HG02981 (cell line): Measurements from ENCODE around the gene EXOC3L2.
"Not testable (repeated sequence)": the region's sequence is repeated elsewhere in the genome, so short reads cannot be mapped to it uniquely, and the experiment has no call there.

Experiments used
- ATAC-seq: cut with Tn5 transposase; IDR thresholded peaks from one replicate; pipeline ENCODE4 v1.9.1; 2021; ENCODE audit warnings: mild to moderate bottlenecking, moderate library complexity; ENCODE audit not compliant: unreplicated experiment

Gene EXOC3L2

DNA sequence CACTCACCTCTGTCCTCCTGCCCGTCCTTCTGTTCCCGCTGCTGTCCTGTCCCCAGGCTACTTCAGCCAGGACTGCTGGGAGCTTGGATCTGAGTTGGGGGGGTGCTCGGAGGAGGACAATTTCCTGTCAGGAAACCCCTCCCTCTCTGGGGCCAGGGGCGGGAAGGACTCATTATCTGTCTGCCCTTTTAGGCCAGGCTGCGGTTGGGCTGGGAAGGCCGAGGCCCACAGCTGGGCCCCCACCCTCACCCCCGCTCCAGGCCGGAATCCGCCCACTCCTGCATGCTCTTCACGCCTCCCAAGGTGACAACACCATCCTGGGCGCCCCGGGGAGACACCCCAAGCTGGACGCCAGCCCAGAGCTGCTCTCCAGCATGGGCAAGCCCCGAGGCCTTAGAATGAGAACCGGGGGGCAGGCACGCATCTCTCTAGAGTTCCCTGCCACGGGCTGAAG is at the start of gene EXOC3L2:
Gene EXOC3L2, minus strand, starts transcription at position 74 of the 454 bp plus-strand sequence. CDS start 6,362 bp downstream, outside the sequence.
- no peak for ATAC-seq

- ATAC-seq: no peak
Measured at GRCh38 chr19:45294291-45295029, 49.3 kb upstream of the EXOC3L2 start.

DNA sequence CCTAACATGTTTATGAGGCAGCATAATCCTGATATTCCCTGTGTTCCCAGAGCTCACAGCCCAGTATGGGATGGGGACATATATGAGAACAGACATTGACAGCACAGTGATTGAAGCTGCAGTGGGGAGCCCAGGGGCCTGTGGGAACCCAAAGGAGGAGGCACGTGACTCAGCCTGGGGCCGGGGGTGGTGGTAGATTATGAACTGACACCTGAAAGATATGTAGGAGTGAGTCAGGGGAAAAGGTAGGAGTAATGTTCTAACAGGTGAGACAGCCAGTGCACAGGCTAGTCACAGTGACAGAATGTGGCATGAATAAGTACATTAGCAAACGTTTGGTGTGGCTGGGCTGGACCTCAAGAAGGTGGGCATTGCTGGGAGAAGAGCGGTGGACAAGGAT is 48.5 kb upstream of the EXOC3L2 start:
- ATAC-seq: no peak

DNA sequence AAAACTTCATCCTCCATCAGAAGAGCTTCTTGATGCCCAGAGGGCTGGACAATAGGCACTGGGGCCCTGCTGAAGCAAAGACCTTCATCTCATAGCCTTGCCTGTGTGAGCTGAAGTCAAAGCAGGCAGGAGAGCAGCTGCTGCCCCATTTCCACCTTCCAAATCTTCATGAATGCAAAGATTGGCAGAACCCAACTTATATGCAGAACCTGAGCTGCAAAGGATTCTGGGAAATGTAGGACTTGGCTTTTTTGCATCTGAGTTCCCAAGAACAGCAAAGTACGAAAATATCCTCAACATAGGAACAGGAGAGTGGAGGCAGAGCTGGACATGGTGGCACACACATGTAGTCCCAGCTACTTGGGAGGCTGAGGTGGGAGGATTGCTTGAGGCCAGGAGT is 46.6 kb upstream of the EXOC3L2 start:
- no peak for ATAC-seq

GRCh38 chr19:45290381-45290931 is 45.2 kb upstream of the EXOC3L2 start:
- ATAC-seq: no peak

- no peak for ATAC-seq
Measured at GRCh38 chr19:45283443-45284033, 38.3 kb upstream of the EXOC3L2 start.

- ATAC-seq: no peak
Measured at GRCh38 chr19:45280471-45280961, 35.3 kb upstream of the EXOC3L2 start.

- ATAC-seq: no peak
Measured at GRCh38 chr19:45279587-45280192, 34.5 kb upstream of the EXOC3L2 start.

- no peak for ATAC-seq
Measured at GRCh38 chr19:45278087-45278486, 32.9 kb upstream of the EXOC3L2 start.

DNA sequence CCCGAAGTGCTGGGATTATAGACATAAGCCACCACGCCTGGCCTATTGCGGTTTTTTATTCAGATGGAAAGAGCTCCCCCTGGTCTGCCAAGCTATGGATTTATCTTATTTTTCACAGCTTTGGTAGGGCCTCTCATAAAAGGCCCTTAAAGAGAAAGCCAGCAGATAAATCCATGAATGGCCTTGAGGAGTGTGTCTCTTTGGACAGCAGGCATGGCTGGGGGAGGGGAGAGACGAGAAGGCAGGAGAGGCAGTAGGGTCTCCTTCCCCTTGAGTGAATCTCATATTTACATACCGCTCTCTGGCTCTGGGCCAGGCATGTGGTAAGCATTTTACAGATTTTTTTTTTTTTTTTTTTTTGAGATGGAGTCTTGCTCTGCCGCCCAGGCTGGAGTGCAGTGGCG is 31.1 kb upstream of the EXOC3L2 start:
- no peak for ATAC-seq

- no peak for ATAC-seq
Measured at GRCh38 chr19:45275370-45275971, 30.3 kb upstream of the EXOC3L2 start.

DNA sequence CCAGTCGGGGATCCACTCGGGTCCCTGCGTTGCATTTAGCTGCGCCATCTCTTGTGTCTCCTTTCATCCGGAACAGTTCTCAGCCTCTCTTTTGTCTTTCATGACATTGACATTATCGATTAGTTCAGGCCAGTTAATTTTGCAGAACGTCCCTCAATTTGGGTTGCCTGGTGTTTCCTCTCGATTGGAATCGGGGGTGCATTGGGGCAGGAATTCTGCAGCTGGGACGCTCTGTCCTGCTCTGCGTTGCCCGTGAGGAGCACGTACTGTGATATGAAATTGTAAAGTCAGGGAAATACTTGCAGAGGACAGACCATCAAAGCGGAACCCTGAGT is 28.3 kb upstream of the EXOC3L2 start:
- ATAC-seq: no peak

GRCh38 chr19:45271735-45272108 is 26.5 kb upstream of the EXOC3L2 start:
- ATAC-seq: no peak

DNA sequence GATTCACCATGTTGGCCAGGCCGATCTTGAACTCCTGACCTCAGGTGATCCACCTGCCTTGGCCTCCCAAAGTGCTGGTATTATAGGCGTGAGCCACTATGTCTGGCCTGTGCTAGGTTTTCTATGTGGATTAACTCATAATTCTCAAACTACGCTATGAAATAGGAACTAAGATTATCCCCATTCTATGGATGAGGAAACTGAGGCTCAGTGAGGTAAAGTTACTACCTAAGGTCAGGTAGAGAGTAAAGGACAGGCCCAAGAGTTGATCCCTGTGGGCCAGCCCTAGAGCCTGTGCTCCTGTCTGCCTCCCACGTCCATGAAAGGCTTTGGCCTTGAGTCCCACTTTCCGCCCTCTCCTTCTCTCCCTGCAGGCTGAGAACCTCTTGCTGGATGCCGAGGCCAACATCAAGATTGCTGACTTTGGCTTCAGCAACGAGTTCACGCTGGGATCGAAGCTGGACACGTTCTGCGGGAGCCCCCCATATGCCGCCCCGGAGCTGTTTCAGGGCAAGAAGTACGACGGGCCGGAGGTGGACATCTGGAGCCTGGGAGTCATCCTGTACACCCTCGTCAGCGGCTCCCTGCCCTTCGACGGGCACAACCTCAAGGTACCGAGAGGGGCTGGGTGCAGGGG is 26.0 kb upstream of the EXOC3L2 start:
- ATAC-seq: no peak

GRCh38 chr19:45269939-45270338 is 24.7 kb upstream of the EXOC3L2 start:
- ATAC-seq: not testable (repeated sequence)

DNA sequence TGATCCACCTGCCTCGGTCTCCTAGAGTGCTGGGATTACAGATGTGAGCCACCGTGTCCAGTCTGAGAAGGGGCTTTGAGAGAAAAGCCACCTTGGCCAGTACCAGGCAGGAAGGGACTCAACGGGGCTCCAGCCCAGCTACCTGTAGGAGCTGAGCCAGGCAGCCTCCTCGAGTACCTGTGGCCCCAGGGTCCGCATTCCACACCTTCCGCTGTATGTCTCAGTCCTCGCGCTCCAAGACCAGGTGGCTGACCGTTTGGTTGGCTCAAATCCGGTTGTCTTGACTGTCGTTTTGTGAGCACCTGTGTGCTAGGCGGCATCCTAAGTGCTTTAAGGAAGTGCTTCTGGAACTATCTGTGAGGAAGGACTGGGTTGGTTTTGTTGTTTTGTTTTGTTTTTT is 22.1 kb upstream of the EXOC3L2 start:
- ATAC-seq: no peak

- no peak for ATAC-seq
Measured at GRCh38 chr19:45265375-45265774, 20.2 kb upstream of the EXOC3L2 start.

GRCh38 chr19:45264781-45265317 is 19.6 kb upstream of the EXOC3L2 start:
- no peak for ATAC-seq

DNA sequence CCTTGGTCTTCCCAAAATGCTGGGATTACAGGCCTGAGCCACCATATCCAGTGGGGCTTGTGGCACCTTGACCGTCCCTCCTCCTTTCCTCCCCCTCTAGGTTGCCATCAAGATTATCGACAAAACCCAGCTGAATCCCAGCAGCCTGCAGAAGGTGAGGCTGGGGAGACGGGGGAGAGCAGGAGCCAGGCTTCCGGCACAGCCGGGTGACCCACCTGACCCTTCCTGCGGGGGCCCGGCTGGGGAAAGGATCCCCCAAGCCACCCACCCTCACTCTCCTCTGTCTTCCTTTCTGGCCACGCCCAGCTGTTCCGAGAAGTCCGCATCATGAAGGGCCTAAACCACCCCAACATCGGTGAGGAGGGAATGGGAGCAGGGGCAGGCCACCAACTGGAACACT is 17.8 kb upstream of the EXOC3L2 start:
- ATAC-seq: no peak

- no peak for ATAC-seq
Measured at GRCh38 chr19:45262570-45262969, 17.4 kb upstream of the EXOC3L2 start.

DNA sequence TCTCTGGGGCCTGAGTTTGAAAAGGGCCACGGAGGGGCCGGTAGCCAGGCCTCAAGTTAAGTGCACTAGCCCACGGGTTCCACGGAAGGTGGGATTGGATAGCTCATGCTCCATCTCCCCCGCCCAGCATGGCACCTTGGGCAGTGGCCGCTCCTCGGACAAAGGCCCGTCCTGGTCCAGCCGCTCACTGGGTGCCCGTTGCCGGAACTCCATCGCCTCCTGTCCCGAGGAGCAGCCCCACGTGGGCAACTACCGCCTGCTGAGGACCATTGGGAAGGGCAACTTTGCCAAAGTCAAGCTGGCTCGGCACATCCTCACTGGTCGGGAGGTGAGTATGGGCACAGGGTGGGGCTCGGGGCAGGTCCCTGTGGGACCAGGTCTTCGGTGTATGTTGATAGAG is 13.7 kb upstream of the EXOC3L2 start:
- ATAC-seq: no peak
